A673 (cell line): ENCODE results near the gene DMRT3. TPM values are rescaled to one million over a fixed set of nuclear protein-coding genes. Genes with fewer than 3 reads are reported as not detected.

Experiments
- BruUV-seq: library from RNA; stranded (reverse); fragments of 400-500 nt; replicated peaks from 2 replicates; lab custom pipeline; 2021; lab: Mats Ljungman, UMichigan
- CTCF ChIA-PET: fragments of 300-600 bp; sonication (Branson Sonifier 250); formaldehyde crosslinking; loops from one replicate; lab custom pipeline; 2022; ENCODE audit warnings: antibody characterized with exemption; lab: Charles Lee
- POLR2A ChIA-PET: fragments of 300-600 bp; sonication (Branson Sonifier 250); formaldehyde crosslinking; loops from one replicate; lab custom pipeline; 2022; ENCODE audit warnings: antibody characterized with exemption; ENCODE audit not compliant: low non-redundant PET; lab: Charles Lee
- DNase-seq: peaks from one replicate; pipeline ENCODE4 v3.0.0-alpha.2; 2015; ENCODE audit warnings: low spot score
- H3K27ac ChIP-seq: fragments of 200-600 bp; sonication (generic); 2 replicates; pipeline ENCODE4 v1.5.1; 2016; ENCODE audit warnings: mixed run types, low read depth, mild to moderate bottlenecking, mixed read lengths, antibody characterized with exemption, low read length; ENCODE audit not compliant: poor library complexity, severe bottlenecking
- H3K27me3 ChIP-seq: fragments of 200-600 bp; sonication (generic); replicated peaks from 2 replicates; pipeline ENCODE4 v1.6.1; 2017; ENCODE audit warnings: mixed run types, low read depth, mild to moderate bottlenecking, mixed read lengths, antibody characterized with exemption, low read length; ENCODE audit not compliant: insufficient read depth, poor library complexity
- H3K36me3 ChIP-seq: fragments of 200-600 bp; sonication (generic); 2 replicates; pipeline ENCODE4 v1.6.1; 2016; ENCODE audit warnings: mixed run types, mild to moderate bottlenecking, mixed read lengths, antibody characterized with exemption, low read length; ENCODE audit not compliant: insufficient read depth, poor library complexity, severe bottlenecking
- H3K4me1 ChIP-seq: fragments of 200-600 bp; sonication (generic); 2 replicates; pipeline ENCODE4 v1.6.1; 2017; ENCODE audit warnings: mixed run types, mild to moderate bottlenecking, mixed read lengths, antibody characterized with exemption, low read length; ENCODE audit not compliant: insufficient read depth, poor library complexity, severe bottlenecking
- H3K4me3 ChIP-seq: fragments of 200-600 bp; sonication (generic); 2 replicates; pipeline ENCODE4 v1.5.1; 2016; ENCODE audit warnings: low read depth, mixed run types, mild to moderate bottlenecking, mixed read lengths, low read length; ENCODE audit not compliant: poor library complexity, severe bottlenecking
- H3K9me3 ChIP-seq: fragments of 200-600 bp; sonication (generic); 2 replicates; pipeline ENCODE4 v1.6.1; 2016; ENCODE audit warnings: mixed run types, low read depth, mild to moderate bottlenecking, mixed read lengths, antibody characterized with exemption, low read length; ENCODE audit not compliant: poor library complexity, severe bottlenecking
- EZH2 ChIP-seq: fragments of 200-600 bp; sonication (generic); IDR thresholded peaks from 2 replicates; pipeline ENCODE4 v1.6.1; 2017; ENCODE audit warnings: borderline replicate concordance, low read depth, mild to moderate bottlenecking, mixed read lengths, antibody characterized with exemption, low read length; ENCODE audit not compliant: poor library complexity, severe bottlenecking
- intact Hi-C: fragments of 100-400 bp; cut with micrococcal nuclease; formaldehyde crosslinking; loops from one replicate; pipeline ENCODE4 v1.10.0; 2022; ENCODE audit not compliant: unreplicated experiment
- total RNA-seq: library from RNA; stranded (reverse); gene quantifications from 2 replicates; pipeline ENCODE4 v1.2.3, GENCODE V29; 2021
- TF ChIP-seq, protein P1 (sequence below): fragments of 300-800, 200-600 bp; sonication (generic); conservative IDR thresholded peaks from 2 replicates; pipeline ENCODE4 v1.5.1; 2017; ENCODE audit warnings: low read depth, mild to moderate bottlenecking, antibody characterized with exemption, low read length, moderate library complexity, mixed read lengths

Gene DMRT3
- total RNA-seq, 1 experiment from 2014 or later = not detected

DNA sequence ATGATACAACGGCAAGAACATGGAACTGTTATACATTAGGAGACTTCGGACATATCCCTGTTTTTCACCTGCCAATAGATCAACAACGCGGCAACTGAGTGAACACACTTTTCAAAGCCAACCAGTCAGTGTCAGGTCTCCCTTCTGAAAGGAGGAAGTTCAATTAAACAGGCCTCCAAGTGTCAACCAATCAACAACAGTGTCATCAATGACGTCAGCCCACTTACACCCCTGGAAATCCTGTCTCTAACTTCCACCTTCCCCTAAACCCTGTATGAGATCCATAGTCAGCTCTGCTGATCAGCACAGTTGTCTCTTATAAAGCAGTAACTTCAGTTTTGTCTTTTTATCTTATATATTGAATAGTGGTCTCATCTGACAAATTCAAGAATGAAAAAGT is 36.6 kb downstream of the DMRT3 start:
- no peak for DNase-seq
- intact Hi-C loops = no loop called here
- ChIA-PET CTCF (no interaction called here), POLR2A (no interaction called here)
- Histone ChIP-seq H3K27me3 (peaks cover 16% of the 10 kb centered on the region), H3K4me1 (no peaks in the 10 kb centered on the region), H3K9me3 (no peaks in the 10 kb centered on the region), H3K4me3 (no peak overlapping the region), H3K36me3 (no peaks in the 10 kb centered on the region), H3K27ac (no peak overlapping the region)
- no peak for TF ChIP-seq EZH2
- TF ChIP-seq, protein P1, sequence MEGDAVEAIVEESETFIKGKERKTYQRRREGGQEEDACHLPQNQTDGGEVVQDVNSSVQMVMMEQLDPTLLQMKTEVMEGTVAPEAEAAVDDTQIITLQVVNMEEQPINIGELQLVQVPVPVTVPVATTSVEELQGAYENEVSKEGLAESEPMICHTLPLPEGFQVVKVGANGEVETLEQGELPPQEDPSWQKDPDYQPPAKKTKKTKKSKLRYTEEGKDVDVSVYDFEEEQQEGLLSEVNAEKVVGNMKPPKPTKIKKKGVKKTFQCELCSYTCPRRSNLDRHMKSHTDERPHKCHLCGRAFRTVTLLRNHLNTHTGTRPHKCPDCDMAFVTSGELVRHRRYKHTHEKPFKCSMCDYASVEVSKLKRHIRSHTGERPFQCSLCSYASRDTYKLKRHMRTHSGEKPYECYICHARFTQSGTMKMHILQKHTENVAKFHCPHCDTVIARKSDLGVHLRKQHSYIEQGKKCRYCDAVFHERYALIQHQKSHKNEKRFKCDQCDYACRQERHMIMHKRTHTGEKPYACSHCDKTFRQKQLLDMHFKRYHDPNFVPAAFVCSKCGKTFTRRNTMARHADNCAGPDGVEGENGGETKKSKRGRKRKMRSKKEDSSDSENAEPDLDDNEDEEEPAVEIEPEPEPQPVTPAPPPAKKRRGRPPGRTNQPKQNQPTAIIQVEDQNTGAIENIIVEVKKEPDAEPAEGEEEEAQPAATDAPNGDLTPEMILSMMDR = no peak
- BruUV-seq = no TSS peak

DNA sequence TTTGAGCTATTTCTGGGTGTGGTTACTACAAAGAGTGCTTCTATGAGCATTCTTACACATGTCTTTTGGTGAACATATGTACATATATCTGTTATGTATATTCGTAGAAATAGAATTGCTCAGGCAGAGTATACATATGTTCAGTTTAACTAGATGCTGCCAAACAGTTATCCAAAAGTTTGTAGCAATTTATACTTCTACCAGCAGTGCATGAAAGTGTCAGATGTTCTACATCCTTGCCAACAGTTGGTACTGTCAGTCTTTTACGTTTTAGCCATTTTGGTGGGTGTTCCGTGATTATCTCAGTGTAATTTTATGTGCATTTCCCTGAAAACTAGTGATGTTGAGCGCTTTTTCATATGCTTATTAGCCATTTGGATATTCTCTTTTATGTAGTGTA is 37.8 kb downstream of the DMRT3 start:
- no peaks in the 10 kb centered on the region for H3K4me1 ChIP-seq
- CTCF ChIA-PET = no interaction called here
- intact Hi-C loops = no loop called here
- H3K27ac ChIP-seq = no peak overlapping the region
- H3K9me3 ChIP-seq = no peaks in the 10 kb centered on the region
- H3K27me3 ChIP-seq = peaks cover 20% of the 10 kb centered on the region
- TF ChIP-seq, protein P1 = no peak
- TF ChIP-seq EZH2 = no peak
- no peak overlapping the region for H3K4me3 ChIP-seq
- no peak for DNase-seq
- no TSS peak for BruUV-seq
- POLR2A ChIA-PET = no interaction called here
- H3K36me3 ChIP-seq = no peaks in the 10 kb centered on the region

DNA sequence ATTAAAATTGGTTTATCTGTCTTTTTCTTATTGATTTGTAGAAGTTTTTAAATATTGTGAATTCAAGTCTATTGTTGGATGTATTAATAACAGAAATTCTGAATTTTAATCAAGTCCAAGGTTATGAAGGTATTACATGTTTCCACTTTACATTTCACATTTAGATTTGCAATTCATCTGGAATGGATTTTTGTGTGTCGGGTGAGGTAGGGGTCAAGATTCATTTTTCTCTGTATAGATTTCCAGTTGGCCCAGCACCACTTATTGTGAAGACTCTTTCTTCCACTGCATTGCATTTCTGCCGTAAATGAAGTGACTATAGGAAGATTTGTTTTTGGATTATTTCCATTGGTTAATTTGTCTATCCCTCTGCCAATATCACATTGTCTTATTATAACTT is 38.2 kb downstream of the DMRT3 start:
- intact Hi-C loops = loop anchor here (5.0 kb wide), 1 partner anchor 593 kb away; no protein-coding TSS in a partner anchor
- no peaks in the 10 kb centered on the region for H3K36me3 ChIP-seq
- no TSS peak for BruUV-seq
- H3K4me1 ChIP-seq = no peaks in the 10 kb centered on the region
- POLR2A ChIA-PET = no interaction called here
- CTCF ChIA-PET = no interaction called here
- TF ChIP-seq, protein P1 = no peak
- no peak for TF ChIP-seq EZH2
- H3K27ac ChIP-seq = no peak overlapping the region
- DNase-seq = no peak
- H3K27me3 ChIP-seq = peaks cover 21% of the 10 kb centered on the region
- no peaks in the 10 kb centered on the region for H3K9me3 ChIP-seq
- no peak overlapping the region for H3K4me3 ChIP-seq
